GM23248 (cell line): ENCODE data around the gene RAD51B. TPM values are rescaled to one million over a fixed set of nuclear protein-coding genes. Genes with fewer than 3 reads are reported as not detected.

Experiments used
- DNase-seq: peaks from one replicate; pipeline ENCODE4 v3.0.0-alpha.2; 2015
- H2AFZ ChIP-seq: fragments of 200-600 bp; sonication (generic); 2 replicates; pipeline ENCODE4 v1.6.1; 2016; ENCODE audit warnings: antibody characterized with exemption
- H3F3A ChIP-seq: fragments of 200-600 bp; sonication (generic); 2 replicates; pipeline ENCODE4 v1.6.1; 2016; ENCODE audit warnings: mild to moderate bottlenecking, antibody characterized with exemption, mixed run types; ENCODE audit not compliant: insufficient read depth
- H3K27ac ChIP-seq: fragments of 200-600 bp; sonication (generic); 2 replicates; pipeline ENCODE4 v1.5.1; 2016; ENCODE audit warnings: mild to moderate bottlenecking
- H3K27me3 ChIP-seq: fragments of 200-600 bp; sonication (generic); replicated peaks from 2 replicates; pipeline ENCODE4 v1.6.1; 2016; ENCODE audit warnings: mild to moderate bottlenecking; ENCODE audit not compliant: insufficient read depth
- H3K36me3 ChIP-seq: fragments of 200-600 bp; sonication (generic); 2 replicates; pipeline ENCODE4 v1.6.1; 2016; ENCODE audit warnings: low read depth, mild to moderate bottlenecking
- H3K4me1 ChIP-seq: fragments of 200-600 bp; sonication (generic); 2 replicates; pipeline ENCODE4 v1.6.1; 2016; ENCODE audit warnings: mild to moderate bottlenecking; ENCODE audit not compliant: insufficient read depth
- H3K4me2 ChIP-seq: fragments of 200-600 bp; sonication (generic); one replicate; pipeline ENCODE4 v1.6.1; 2016; ENCODE audit warnings: mild to moderate bottlenecking; ENCODE audit not compliant: unreplicated experiment
- H3K4me3 ChIP-seq: fragments of 200-600 bp; sonication (generic); 2 replicates; pipeline ENCODE4 v1.5.1; 2016; ENCODE audit warnings: mild to moderate bottlenecking
- H3K79me2 ChIP-seq: fragments of 200-600 bp; sonication (generic); 2 replicates; pipeline ENCODE4 v1.6.1; 2016; ENCODE audit warnings: mild to moderate bottlenecking; ENCODE audit not compliant: insufficient read depth
- H3K9ac ChIP-seq: fragments of 200-600 bp; sonication (generic); 2 replicates; pipeline ENCODE4 v1.6.1; 2016; ENCODE audit warnings: mild to moderate bottlenecking
- H3K9me2 ChIP-seq: fragments of 200-600 bp; sonication (generic); 2 replicates; pipeline ENCODE4 v1.6.1; 2016; ENCODE audit warnings: mixed run types, mild to moderate bottlenecking, moderate library complexity; ENCODE audit not compliant: insufficient read depth
- H3K9me3 ChIP-seq: fragments of 200-600 bp; sonication (generic); one replicate; pipeline ENCODE4 v1.6.1; 2017; ENCODE audit warnings: low read depth
- H4K20me1 ChIP-seq: fragments of 200-600 bp; sonication (generic); 2 replicates; pipeline ENCODE4 v1.6.0; 2016; ENCODE audit not compliant: insufficient read depth
- EZH2 ChIP-seq: fragments of 200-600 bp; sonication (generic); IDR thresholded peaks from 2 replicates; pipeline ENCODE4 v1.6.1; 2018; ENCODE audit warnings: antibody characterized with exemption, mild to moderate bottlenecking; ENCODE audit not compliant: insufficient read depth, poor library complexity, severe bottlenecking
- EZH2phosphoT487 ChIP-seq: fragments of 200-600 bp; sonication (generic); IDR thresholded peaks from 2 replicates; pipeline ENCODE4 v1.6.1; 2018; ENCODE audit warnings: antibody characterized with exemption, moderate library complexity, mild to moderate bottlenecking, low read depth; ENCODE audit not compliant: insufficient read depth
- WGBS, 2 experiments: methylation state at CpG; one replicate each; pipeline ENCODE4 v1.1.6; 2015 to 2017; ENCODE audit warnings: low lambda C conversion rate in 2 of 2, low coverage in 1 of 2; ENCODE audit errors: missing lambda C conversion rate in 2 of 2; 5-methylcytosine and 5-hydroxymethylcytosine counted together
- in situ Hi-C: fragments of 300-500 bp; cut with MboI; formaldehyde crosslinking; loops from 2 replicates; pipeline ENCODE4 v1.15.0; 2020
- polyA plus RNA-seq: library from polyadenylated mRNA; unstranded; fragments of >200 nt; fragmentation: Nextera tagmentation; extraction: Ambion mirVana; gene quantifications from 2 replicates; pipeline ENCODE4 v1.2.1, GENCODE V29; 2016
- total RNA-seq: library from RNA; depleted of rRNA; stranded (reverse); fragments of >200 nt; shearing (Covaris generic); gene quantifications from 2 replicates; pipeline ENCODE4 v1.2.3, GENCODE V29; 2014

RAD51B gene
- total and polyA plus RNA-seq, 2 experiments from 2014 or later = 4.0 to 8.8 TPM

GRCh38 chr14:68604361-68604730 is 784.8 kb downstream of the RAD51B start:
- no peaks in the 10 kb centered on the region for H3K9me3 ChIP-seq
- TF ChIP-seq EZH2phosphoT487 (no peak), EZH2 (no peak)
- no peak overlapping the region for H3K9ac ChIP-seq
- H2AFZ ChIP-seq = no peak overlapping the region
- H3K4me1 ChIP-seq = no peaks in the 10 kb centered on the region
- WGBS, 2 experiments = 95% methylated on average over 9 of the region's 9 CpGs
- H3F3A ChIP-seq = no peaks in the 10 kb centered on the region; the same call in 1 of the 2 replicates
- no peaks in the 10 kb centered on the region for H4K20me1 ChIP-seq
- H3K4me3 ChIP-seq = no peak overlapping the region
- H3K36me3 ChIP-seq = no peaks in the 10 kb centered on the region
- no peaks in the 10 kb centered on the region for H3K27me3 ChIP-seq
- H3K9me2 ChIP-seq = no peaks in the 10 kb centered on the region
- no peak for DNase-seq
- in situ Hi-C loops = no loop called here
- no peaks in the 10 kb centered on the region for H3K79me2 ChIP-seq
- no peak overlapping the region for H3K4me2 ChIP-seq
- H3K27ac ChIP-seq = no peak overlapping the region

DNA sequence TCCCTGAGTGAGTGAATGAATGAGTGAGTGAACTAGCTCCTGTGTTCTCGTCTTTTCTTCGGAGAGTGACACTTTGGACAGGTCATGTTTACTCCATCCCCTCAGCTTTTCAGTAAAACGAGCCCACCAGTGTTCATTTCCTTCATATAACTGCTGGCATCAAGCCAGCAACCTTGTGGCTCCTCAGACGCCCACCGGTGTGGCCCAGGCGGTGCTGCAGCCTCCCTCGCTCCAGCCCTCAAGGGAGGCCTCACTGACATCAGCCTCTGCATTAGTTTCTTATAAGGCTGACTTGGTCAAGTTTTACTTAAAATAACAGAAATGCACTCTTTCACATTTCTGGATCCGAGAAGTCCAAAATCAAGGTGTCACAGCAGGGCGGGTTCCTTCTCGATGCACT is 785.2 kb downstream of the RAD51B start:
- Histone ChIP-seq H3K4me2 (no peak overlapping the region), H3K79me2 (no peaks in the 10 kb centered on the region), H3K9me3 (no peaks in the 10 kb centered on the region), H3K4me1 (no peaks in the 10 kb centered on the region), H3K27ac (no peak overlapping the region), H3K36me3 (no peaks in the 10 kb centered on the region), H3K27me3 (no peaks in the 10 kb centered on the region), H2AFZ (no peak overlapping the region), H3F3A (no peaks in the 10 kb centered on the region), H3K9ac (no peak overlapping the region), H3K4me3 (no peak overlapping the region), H4K20me1 (no peaks in the 10 kb centered on the region), H3K9me2 (no peaks in the 10 kb centered on the region)
- no peak for TF ChIP-seq EZH2phosphoT487
- no peak for TF ChIP-seq EZH2
- WGBS, 2 experiments = 80 to 84% methylated on average over 10 of the region's 10 CpGs
- in situ Hi-C loops = no loop called here
- DNase-seq = no peak

DNA sequence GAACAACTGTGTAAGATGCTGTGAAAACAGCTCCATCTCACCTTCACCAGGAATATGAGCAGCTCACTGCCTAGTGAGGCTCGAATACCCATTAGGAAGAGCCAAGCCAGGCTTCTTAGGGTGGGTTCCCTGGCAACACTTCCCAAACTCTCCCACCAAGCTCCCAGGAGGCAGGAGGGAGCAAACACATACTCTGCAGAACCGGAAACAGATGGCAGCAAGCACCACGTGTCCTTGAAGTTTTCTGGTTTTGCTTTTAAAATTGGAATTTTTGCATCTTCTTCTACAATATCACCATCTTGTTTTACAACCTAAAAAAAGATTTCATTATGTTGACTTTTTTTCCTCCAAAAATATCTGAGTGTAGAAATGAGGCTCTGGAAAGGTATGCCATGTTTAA is 786.6 kb downstream of the RAD51B start:
- H3K9ac ChIP-seq = no peak overlapping the region
- no peaks in the 10 kb centered on the region for H3F3A ChIP-seq
- no peak overlapping the region for H3K4me3 ChIP-seq
- in situ Hi-C loops = no loop called here
- H3K9me3 ChIP-seq = no peaks in the 10 kb centered on the region
- no peaks in the 10 kb centered on the region for H4K20me1 ChIP-seq
- no peaks in the 10 kb centered on the region for H3K36me3 ChIP-seq
- H3K79me2 ChIP-seq = no peaks in the 10 kb centered on the region
- no peaks in the 10 kb centered on the region for H3K27me3 ChIP-seq
- no peak overlapping the region for H2AFZ ChIP-seq
- TF ChIP-seq EZH2phosphoT487 = no peak
- H3K4me1 ChIP-seq = no peaks in the 10 kb centered on the region
- no peak overlapping the region for H3K4me2 ChIP-seq
- 59 to 69% methylated on average over 3 of the region's 3 CpGs for WGBS, 2 experiments
- no peak overlapping the region for H3K27ac ChIP-seq
- DNase-seq = no peak
- no peaks in the 10 kb centered on the region for H3K9me2 ChIP-seq

GRCh38 chr14:68606644-68607043 is 787.1 kb downstream of the RAD51B start:
- Histone ChIP-seq H3K27ac (no peak overlapping the region), H3K4me3 (no peak overlapping the region), H3K4me2 (no peak overlapping the region), H3K4me1 (no peaks in the 10 kb centered on the region; the same call in 1 of the 2 replicates), H3K9me2 (no peaks in the 10 kb centered on the region), H2AFZ (peak overlapping the region; percentile 86; the same call in 1 of the 2 replicates), H3K9me3 (no peaks in the 10 kb centered on the region), H3K79me2 (no peaks in the 10 kb centered on the region), H3K9ac (no peak overlapping the region), H3K27me3 (no peaks in the 10 kb centered on the region), H3F3A (no peaks in the 10 kb centered on the region), H4K20me1 (no peaks in the 10 kb centered on the region), H3K36me3 (no peaks in the 10 kb centered on the region)
- in situ Hi-C loops = no loop called here
- no peak for TF ChIP-seq EZH2
- no peak for TF ChIP-seq EZH2phosphoT487
- DNase-seq = no peak
- 96 to 97% methylated on average over 4 of the region's 4 CpGs for WGBS, 2 experiments
